ENCODE data around the gene C12orf75.
"Not testable (repeated sequence)": the region's sequence is repeated elsewhere in the genome, so short reads cannot be mapped to it uniquely, and the experiment has no call there.

C12orf75 gene

DNA sequence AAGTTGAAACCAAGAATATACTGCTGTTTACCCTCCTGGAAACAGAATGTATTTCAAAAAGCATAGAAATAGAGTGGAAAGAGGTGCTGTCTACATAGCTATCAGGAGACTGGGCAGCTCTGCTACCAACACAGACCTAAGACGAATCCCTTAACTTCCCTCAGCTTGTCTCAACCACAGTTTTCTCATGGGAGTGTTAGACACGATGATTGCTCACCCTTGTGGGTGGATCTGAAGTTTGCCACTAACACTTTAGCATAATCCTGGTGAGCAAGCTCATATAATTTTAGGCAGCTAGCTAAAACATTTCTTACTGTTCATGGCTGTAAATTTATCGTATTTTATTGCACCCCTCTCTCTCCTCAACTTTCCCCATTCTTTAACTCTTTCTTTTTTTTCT lies 38.5 kb downstream of the C12orf75 start:
- DNase-seq (ENCODE audit: low read depth in 2 of 2, low spot score in 1 of 2), result no peak

DNA sequence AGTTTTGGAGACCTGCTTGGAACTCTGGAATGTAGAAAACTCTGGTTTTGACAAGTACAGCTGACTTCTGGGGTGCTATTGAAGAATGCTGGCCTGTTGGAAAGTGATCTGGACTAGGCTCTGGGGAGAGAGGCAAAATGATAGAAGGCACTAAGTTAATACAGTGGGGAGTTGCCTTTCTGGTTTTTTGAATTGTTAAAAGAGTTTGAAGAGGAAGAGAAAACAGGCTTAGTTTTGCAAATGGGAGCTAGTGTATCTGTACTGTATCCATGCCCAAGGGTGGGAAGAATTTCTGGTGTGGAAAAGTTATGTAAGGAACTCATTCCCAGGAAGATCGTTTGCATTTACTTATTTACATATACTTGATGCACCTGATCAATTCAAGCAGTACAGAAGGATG lies 43.8 kb downstream of the C12orf75 start:
- DNase-seq (ENCODE audit: low read depth in 2 of 2, low spot score in 1 of 2), result no peak

- DNase-seq (ENCODE audit: low read depth in 2 of 2, low spot score in 1 of 2), result no peak
These were observed 46.6 kb downstream of the C12orf75 start for GRCh38 chr12:105377077-105377476.

GRCh38 chr12:105378911-105379310 lies 48.4 kb downstream of the C12orf75 start:
- no peak for DNase-seq (ENCODE audit: low read depth in 2 of 2, low spot score in 1 of 2)

- DNase-seq (ENCODE audit: low read depth in 2 of 2, low spot score in 1 of 2), result no peak
These were observed 52.5 kb downstream of the C12orf75 start for GRCh38 chr12:105382771-105383622.

- DNase-seq (ENCODE audit: low read depth in 2 of 2, low spot score in 1 of 2), result no peak
These were observed 53.7 kb downstream of the C12orf75 start for GRCh38 chr12:105384220-105384619.

DNA sequence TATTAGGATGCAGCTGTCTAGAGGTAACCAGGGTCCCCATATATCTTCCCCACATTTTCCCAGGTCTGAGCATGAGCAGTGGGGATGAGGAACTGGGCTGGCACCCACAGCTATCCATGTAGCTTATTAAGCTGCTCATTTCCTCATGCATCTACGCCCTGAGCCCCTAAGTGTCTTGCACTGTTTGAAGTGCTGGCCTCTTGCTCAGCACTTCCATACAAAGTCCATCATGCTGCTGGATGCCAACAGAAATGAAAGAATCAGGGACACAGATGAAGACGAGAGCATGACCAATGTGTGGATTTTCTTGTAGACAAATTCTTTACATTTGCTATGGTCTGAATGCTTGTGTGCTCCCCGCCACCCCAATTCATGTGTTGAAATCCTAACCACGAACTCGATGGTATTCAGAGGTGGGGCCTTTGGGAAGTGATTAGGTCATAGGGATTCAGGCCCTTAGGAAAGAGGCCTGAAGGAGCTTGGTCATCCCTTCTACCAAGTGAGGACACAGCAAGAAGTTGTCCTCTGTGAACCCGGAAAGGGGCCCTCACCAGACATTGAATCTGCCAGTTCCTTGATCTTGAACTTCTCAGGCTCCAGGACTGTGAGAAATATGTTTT lies 54.5 kb downstream of the C12orf75 start:
- no peak for DNase-seq (ENCODE audit: low read depth in 2 of 2, low spot score in 1 of 2)

- no peak for DNase-seq (ENCODE audit: low read depth in 2 of 2, low spot score in 1 of 2)
These were observed 55.9 kb downstream of the C12orf75 start for GRCh38 chr12:105386431-105386830.

- DNase-seq (ENCODE audit: low read depth in 2 of 2, low spot score in 1 of 2), result no peak
These were observed 60.7 kb downstream of the C12orf75 start for GRCh38 chr12:105391231-105391630.

- DNase-seq (ENCODE audit: low read depth in 2 of 2, low spot score in 1 of 2), result no peak
These were observed 63.1 kb downstream of the C12orf75 start for GRCh38 chr12:105393587-105393986.

DNA sequence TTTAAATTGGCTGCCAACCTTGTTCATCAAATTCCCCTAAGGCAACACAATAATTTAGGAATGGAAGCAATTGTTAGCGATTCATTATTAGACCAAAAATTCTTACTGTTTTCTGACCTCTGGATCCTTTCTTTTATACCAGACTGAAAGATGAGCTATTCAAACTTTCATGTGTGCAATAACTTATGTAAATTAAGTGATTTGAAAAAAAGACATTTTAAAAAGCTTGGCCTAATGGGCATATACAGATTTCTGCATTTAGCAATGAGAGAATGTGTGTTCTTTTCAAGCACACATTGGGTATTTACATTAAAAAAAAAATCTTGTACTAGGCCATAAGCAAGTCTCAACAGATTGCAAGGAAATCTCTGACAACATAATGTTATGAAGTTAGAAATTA lies 65.5 kb downstream of the C12orf75 start:
- DNase-seq (ENCODE audit: low read depth in 2 of 2, low spot score in 1 of 2), result no peak

- no peak for DNase-seq (ENCODE audit: low read depth in 2 of 2, low spot score in 1 of 2)
These were observed 66.5 kb downstream of the C12orf75 start for GRCh38 chr12:105396983-105397382.

- DNase-seq (ENCODE audit: low read depth in 2 of 2, low spot score in 1 of 2), result no peak
These were observed 68.4 kb downstream of the C12orf75 start for GRCh38 chr12:105398930-105399329.

DNA sequence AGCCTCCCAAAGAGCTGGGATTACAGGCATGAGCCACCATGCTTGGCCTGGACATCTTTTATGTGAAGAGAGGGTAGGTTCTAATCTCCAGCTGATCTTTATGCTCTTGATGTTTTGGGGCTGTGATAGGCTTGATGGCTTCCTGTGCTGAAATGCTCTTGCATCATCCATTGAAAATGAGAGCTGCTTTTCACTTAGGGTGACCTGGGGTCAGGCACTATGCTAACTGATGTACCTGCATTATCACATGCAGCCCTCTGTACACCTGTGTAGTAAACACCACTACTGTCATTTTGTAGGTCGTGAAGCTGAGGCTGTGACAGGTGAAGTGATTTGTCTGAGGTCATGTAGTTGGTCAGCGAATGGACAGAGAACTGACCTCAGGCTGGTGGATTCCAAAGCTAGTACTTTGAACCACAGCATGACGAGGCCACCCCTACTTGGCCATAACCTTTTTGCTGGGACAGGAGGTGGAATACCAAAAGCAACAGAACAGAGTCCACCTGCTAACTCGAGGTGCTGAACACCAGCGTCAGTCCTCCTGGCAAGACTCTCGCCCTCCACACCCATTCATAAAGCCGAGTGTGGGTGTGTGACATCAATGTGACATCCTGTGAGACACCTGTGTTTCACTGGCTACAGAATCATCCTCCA lies 69.1 kb downstream of the C12orf75 start:
- DNase-seq (ENCODE audit: low read depth in 2 of 2, low spot score in 1 of 2), result no peak

- no peak for DNase-seq (ENCODE audit: low read depth in 2 of 2, low spot score in 1 of 2)
These were observed 69.7 kb downstream of the C12orf75 start for GRCh38 chr12:105400227-105400626.

DNA sequence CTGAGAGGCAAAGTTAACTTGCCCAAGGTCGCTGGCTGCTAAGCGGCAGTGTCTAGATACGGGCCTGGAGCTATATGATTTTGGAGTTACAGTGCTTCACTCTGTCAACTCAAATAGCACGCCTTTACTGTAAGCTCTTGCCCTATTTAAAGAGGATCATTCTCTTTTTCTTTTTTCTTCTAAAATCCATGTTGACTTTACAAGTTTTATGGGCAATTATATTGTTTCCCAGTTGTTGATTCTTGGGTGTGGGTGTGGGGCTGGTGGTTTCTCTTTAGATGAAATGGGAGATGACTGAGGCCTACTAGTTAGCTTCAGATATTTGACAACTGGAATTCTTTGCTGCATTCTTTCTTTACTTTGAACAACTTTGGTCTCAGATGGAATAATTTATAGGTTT lies 70.7 kb downstream of the C12orf75 start:
- DNase-seq (ENCODE audit: low read depth in 2 of 2, low spot score in 1 of 2), result no peak

GRCh38 chr12:105402366-105402765 lies 71.9 kb downstream of the C12orf75 start:
- DNase-seq (ENCODE audit: low read depth in 2 of 2, low spot score in 1 of 2), result no peak

DNA sequence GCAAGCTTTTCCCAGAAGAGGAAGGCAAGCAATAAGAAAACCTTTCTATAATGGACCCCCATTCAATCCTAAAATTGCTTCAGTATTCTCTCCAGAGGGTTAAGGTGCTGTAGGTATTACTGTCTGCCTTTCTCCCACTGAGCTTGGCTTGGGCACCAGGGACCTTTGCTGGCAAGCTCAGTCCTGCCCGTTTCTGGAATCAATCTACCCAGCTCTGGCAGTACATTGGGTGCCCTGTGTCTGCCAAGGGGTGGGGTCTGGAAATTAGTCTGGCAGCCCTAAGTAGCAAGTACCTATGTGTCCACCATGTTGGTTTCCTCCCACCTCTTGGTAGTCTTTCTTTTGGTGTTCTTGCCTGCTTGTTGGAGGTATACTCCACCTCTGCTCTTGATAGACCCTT lies 72.6 kb downstream of the C12orf75 start:
- no peak for DNase-seq (ENCODE audit: low read depth in 2 of 2, low spot score in 1 of 2)

DNA sequence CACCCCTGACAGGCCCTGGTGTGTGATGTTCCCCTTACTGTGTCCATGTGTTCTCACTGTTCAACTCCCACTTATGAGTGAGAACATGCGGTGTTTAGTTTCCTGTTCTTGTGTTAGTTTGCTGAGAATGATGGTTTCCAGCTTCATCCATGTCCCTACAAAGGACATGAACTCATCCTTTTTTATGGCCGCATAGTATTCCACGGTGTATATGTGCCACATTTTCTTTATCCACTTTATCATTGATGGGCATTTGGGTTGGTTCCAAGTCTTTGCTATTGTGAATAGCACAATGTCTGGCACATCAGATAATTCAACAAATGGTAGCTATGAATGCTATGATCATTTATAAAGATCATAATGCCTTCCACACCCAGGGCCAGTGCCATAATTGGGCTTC lies 73.6 kb downstream of the C12orf75 start:
- DNase-seq (ENCODE audit: low read depth in 2 of 2, low spot score in 1 of 2), result not testable (repeated sequence)

- DNase-seq (ENCODE audit: low read depth in 2 of 2, low spot score in 1 of 2), result no peak
These were observed 76.0 kb downstream of the C12orf75 start for GRCh38 chr12:105406497-105406896.

GRCh38 chr12:105409279-105409678 lies 78.8 kb downstream of the C12orf75 start:
- DNase-seq (ENCODE audit: low read depth in 2 of 2, low spot score in 1 of 2), result no peak

- no peak for DNase-seq (ENCODE audit: low read depth in 2 of 2, low spot score in 1 of 2)
These were observed 79.4 kb downstream of the C12orf75 start for GRCh38 chr12:105409801-105410471.

All from stimulated activated CD8-positive, alpha-beta memory T cell treated with anti-CD3 and anti-CD28 coated beads, Interleukin-4, amount 100 ng/mL, for 1 hour (primary cell).